Measurements from ENCODE around the gene RGS2.

The RGS2 gene

DNA sequence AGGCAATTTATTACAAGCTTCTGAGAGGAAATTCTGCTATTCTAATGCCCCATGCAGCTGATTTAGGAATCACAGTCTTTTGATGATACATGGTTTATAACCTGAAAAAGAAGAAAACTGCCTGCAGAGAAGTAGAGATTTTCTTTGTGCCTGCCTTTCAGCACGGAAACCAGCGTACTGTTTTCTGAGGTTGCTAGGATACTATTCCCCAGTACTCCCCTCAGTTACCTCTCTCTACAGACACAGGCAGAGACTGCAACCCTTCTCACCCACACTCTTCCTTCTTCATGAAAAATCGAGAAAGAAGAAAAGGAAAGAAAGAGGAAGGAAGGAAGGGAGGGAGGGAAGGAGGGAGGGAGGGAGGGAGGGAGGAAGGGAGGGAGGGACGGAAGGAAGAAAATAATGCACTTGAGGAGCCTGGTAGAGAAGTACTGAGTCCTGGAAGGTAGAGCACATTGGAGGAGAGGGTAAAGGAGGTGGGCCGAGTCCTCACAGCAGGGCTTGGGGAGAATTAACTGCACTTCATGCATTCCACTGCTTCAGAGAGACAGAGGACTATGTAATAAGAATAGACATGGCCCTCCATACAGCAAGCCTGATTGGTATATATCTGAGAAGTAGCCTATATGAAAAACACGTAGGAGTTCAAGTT, 21.9 kb downstream of the RGS2 start:
- DNase-seq (ENCODE audit: low spot score): no peak

DNA sequence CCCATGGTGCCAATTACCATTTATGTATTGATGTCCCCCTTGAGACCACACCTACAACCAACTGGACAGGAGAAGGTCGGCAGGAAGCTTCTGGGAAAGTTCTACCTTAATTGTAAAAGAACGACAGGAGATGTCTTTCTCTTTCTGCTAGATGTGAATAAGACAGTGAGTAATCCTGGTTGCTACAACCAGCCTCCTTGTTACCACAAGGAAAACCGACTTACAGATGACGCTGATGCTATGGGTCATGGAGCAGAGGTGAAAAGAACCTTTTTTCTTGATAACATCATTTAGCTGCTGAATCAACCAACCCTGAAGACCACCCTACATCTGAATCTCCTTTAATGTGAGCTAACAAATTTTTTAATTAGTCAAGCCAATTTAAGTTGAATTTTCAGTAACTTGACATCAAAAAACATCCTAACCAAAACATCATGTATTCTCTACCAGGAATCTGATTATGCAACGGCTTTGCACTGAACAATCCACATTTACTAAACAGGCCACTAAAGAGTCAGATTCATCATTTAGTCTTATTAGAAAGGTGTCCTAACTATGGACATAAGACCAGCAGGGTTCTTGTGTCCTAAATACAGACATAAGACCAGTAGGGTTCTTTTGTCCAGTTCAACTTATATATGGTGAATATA, 23.0 kb downstream of the RGS2 start:
- DNase-seq (ENCODE audit: low spot score): no peak

DNA sequence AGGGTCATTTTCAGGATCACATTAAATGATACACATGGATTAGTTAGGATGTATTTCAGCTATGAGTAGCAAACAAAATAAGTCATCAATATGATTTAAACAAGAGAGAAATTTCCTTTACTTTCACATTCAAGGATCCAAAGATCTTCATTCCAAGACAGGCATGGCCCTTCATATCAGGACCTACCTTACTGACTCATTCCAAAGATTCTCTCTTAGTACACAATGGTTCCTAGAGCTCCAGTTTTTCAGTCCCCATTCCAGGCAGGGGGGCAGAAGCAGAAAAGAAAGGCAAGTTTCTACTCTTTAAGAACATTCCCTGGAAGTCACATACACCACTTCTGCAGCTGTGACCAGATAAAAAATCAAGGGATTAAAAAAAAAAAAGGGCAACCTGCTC, 23.7 kb downstream of the RGS2 start:
- no peak for DNase-seq (ENCODE audit: low spot score)

DNA sequence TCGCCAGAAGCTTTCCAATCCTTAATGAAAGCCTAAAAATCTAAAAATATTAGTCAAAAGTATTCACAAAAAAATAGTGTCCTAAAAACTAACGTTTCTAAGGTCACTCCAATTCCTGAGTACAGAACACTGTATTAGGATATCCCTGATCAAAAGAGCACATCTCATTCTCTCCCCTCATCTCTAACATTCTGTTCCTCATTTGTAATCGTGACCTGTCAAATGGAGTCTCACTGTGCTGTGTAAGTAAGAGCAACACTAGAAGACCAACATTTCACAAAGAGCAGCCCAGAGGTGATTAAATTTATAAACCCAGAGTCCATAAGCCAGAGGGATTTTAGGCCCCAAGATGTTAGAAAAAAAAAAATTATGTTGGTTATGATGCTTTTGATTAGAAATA, 26.3 kb downstream of the RGS2 start:
- DNase-seq (ENCODE audit: low spot score): no peak

DNA sequence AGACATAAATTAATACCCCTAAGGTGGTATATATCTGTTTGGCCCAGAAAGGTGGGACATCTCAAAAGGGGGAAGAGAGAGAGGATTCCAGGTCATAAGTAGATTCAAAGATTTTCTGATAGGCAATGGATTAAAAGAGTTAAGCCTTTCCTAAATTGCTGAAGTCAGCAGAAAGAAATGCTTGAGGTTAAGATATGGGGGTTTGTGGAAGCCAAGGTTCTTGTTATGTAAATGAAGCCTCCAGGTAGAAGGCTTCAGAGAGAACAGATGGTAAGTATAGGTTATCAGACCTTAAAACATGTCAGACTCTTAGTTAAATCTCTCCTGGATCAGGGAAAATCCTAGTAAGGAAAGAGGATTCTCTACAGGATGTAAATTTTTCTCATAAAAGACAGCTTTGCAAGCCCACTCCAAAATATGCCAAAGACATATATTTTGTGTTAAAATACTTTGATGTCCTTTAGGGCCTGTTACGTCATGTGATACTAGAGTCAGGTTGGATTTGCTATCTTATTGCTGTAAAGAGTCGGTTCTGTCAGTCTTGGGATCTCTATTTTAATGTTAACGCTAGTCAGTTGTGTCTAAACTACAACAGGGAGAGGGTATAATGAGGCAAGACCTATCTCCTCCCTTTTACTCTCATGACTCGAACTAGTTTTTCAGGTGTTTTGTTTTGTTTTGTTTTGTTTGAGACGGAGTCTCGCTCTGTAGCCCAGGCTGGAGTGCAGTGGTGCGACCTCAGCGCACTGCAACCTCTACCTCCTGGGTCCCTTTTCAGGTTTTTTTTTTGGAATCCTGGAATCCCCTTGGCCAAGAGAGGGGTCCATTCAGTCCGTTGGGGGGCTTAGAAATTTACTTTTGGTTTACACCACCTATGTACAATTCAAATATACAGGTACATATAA, 30.6 kb downstream of the RGS2 start:
- DNase-seq (ENCODE audit: low spot score): no peak

DNA sequence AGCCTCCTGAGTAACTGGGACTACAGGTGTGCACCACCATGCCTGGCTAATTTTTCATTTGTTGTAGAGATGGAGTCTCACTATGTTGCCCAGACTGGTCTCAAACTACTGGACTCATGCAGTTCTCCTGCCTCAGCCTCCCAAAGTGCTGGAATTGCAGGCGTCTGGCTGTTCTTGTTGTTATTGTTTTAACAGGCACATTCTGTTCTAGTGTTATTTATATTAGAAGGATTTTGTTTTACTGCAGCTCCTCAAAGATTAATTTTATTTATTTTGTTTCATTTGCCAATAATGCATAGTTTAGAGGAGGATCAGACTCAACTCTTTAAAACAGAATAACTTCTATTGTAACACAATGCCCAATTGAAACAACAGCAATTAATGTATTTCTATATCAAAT, 35.5 kb downstream of the RGS2 start:
- no peak for DNase-seq (ENCODE audit: low spot score)

DNA sequence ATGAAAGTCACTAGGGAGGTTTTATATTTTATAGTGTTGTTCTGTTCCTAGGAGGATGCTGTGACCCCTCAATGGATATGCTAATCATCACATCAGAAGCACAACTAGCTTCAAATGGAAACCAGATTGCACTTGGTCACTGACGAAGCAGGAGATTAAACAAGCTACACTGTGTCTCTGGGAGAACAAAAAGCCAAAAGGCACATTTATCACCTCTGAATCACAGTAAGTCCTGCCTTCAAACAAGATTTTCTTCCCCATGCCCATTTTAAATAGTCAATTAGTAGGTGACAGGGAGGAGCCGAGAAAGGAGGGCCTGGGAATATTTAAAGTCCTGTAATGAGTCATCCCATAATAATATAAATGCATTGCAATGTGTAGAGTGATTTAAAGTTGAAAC, 38.1 kb downstream of the RGS2 start:
- DNase-seq (ENCODE audit: low spot score): no peak

DNA sequence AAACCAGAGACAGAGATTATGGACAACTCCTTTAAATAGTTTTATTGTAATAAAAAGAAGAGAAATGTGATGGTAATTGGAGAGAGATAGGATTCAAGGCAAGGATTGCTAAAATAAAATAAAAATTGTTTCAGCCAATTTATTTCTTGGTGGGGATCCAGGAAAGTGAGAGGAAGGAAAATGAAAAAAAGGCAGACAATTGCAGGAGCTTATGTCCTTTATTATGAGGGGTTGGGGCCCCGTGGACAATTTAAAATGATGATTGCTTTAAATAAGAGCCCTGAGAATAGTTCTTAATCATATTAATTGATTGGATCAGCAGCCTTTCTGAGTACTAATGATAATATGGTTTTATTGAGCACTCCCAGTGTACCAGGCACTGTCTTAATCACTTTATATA, 40.2 kb downstream of the RGS2 start:
- no peak for DNase-seq (ENCODE audit: low spot score)

DNA sequence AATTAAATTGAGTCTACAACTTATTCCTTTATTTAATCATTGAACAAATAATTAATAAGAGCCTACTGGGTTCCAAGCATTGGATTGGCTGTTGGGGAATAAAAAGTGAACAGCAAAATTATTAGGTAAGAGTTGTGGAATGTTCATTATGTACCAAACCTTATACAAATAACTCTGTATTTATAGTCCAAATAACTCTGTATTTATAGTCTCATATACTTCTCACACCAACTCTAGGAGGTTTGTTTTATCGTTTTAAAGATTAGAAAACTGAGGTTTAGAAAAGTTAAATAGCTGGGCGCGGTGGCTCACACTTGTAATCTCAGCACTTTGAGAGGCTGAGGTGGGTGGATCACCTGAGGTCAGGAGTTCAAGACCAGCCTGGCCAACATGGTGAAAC, 40.6 kb downstream of the RGS2 start:
- DNase-seq (ENCODE audit: low spot score): no peak

DNA sequence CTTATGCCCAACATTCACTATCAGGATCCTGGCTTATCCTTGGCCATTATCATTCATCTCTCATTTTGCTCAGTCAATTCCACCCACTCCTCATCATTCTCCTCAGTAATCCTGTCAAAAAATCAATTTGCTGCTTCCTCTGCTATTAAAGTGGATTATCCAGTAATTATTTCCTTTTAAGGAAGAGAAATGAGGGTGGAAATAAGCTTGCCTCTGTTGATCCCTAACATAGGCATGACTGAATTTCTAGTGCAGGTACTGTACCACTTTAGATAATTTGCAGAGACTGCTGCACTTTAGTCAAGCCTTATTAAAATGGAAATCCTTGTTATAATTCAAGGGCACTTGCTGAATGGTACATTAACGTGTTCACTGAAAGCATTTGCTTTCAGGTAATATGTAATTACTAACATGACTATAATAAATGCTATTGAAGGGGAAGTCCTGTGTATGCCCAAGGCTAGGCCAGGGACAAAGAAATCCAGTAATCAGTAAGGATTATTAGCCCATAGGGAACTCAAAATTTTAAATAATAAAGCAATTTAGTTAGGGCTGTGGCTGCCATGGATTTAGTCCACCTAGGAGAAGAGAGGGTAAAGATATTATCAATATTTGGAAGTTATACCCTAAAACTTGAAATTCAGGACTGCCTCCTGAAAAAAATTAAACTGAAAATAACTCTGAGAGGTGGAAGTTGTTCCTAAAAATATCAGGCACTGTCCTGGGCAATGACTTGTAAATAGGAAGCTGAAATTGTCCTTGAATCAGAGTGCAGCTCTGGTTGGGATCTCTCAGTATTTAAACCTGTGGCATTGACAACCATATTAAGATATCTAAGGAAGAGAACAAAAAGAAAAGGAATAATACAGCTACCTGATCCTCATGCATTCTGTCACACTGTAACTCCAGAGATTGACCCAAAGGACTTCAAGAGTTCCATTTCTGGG, 43.4 kb downstream of the RGS2 start:
- DNase-seq (ENCODE audit: low spot score): no peak

DNA sequence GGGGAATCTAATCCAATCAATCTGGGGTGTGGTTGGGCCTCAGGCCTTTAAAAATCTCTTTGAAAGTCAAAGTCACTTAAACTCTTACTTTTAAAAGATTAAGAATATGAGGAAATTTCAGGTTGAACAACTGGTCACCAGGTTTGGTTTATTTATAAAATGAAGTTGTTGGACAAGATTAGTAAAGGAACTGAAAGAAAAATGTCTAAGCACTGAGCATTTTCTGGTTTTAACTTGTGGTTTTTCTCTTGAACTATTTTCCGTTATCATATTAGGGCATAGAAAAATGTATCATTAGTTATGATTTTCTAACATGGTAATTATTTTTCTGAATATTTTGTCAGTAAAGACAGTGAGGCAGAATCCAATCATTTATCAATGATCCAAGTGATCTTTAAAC, 49.6 kb downstream of the RGS2 start:
- DNase-seq (ENCODE audit: low spot score): no peak

DNA sequence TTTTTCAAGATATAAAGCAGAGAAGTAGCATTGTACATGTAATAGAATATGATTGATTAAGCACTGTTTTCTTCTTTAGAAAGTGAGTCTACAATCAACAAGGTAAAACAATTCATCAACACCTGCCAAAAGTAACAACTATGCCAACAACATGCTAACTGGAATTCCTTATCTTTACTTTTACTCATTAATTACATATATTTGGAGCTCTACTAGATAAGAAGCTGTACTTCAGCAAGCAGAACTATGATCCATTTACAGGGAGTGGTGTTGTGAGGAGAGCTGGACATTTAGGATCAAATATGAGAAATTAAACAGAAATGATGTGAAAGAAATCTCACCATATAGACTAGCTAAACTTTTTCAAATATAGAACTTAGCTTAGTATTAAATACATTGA, 51.0 kb downstream of the RGS2 start:
- DNase-seq (ENCODE audit: low spot score): no peak

DNA sequence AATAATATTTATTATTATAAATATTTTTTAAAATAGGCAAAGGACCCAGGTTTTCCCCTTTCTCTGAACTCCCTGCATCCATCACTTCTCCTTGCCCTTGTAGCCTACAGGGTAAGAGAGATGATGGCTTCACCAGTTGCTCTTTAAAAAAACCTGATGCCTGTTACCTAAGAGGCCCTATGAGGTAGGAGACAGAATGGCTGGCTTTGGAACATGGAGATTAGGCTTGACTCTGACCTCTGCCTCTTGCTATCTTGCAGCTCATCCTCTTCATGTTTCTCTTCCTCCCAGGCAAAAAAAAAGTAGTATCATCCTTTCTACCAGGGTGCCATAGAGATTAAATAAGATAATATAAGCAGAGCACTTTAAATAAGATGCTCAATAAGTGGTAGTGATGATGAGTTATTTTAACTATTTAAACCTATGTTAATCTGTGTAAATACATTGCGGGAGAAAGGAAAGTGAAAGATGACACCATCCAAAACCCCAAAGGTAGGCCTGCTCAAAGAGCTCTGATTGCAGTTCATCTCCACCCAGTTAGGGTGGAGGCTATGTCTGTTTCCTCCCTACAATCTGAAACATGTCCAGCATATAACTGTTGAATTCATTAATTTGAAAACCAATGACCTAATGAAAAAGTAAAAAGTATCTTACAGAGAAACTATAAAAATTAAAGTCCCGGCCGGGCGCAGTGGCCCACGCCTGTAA, 51.8 kb downstream of the RGS2 start:
- DNase-seq (ENCODE audit: low spot score): no peak

DNA sequence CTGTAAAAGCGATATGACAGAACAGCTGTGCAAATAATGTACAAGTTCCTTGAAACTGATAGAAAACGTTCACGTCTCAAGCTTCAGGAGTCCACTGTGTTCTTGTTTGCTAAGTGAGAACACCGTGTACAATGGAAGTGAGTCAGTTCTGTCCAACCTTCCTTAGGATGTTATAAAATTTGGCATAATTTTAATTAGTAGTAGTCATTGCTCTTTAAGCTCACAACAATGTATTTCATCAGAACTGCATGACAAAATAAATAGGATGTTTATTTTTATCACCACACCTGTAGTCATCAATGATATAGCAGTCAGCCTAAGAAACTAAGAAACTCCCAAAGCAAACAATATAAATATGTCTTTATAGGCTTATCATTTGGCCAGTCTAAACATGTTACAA, 53.0 kb downstream of the RGS2 start:
- no peak for DNase-seq (ENCODE audit: low spot score)

Data from ecto neural progenitor cell (in vitro differentiated cells).